Liver (tissue), 9 donors: ENCODE results near the gene PROB1. TPM values are rescaled to one million over a fixed set of nuclear protein-coding genes. Genes with fewer than 3 reads are reported as not detected.

Experiments used
- DNase-seq: peaks from one replicate; pipeline ENCODE4 v3.0.0-alpha.2; 2017; ENCODE audit warnings: low spot score
- H3K27ac ChIP-seq, 2 donors: one replicate each; pipeline ENCODE4 v1.7.0; 2013; ENCODE audit warnings: inconsistent platforms in 2 of 2, low read length in 2 of 2, control low read depth in 1 of 2, low read depth in 1 of 2, mild to moderate bottlenecking in 1 of 2
- H3K27me3 ChIP-seq, 4 donors: one replicate each; pipeline versions ENCODE4 v1.6.1 to v1.7.0; 2013; ENCODE audit warnings: low read length in 3 of 4, inconsistent platforms in 1 of 4, mild to moderate bottlenecking in 1 of 4, moderate library complexity in 1 of 4; ENCODE audit not compliant: control insufficient read depth in 4 of 4, insufficient read depth in 4 of 4
- H3K36me3 ChIP-seq, 4 donors: one replicate each; pipeline versions ENCODE4 v1.6.1 to v1.7.0; 2013; ENCODE audit warnings: low read length in 3 of 4, mild to moderate bottlenecking in 3 of 4, low read depth in 1 of 4, moderate library complexity in 1 of 4; ENCODE audit not compliant: control insufficient read depth in 4 of 4, insufficient read depth in 3 of 4
- H3K4me1 ChIP-seq, 4 donors: one replicate each; pipeline versions ENCODE4 v1.6.1 to v1.7.0; 2013; ENCODE audit warnings: low read length in 3 of 4, mild to moderate bottlenecking in 3 of 4, moderate library complexity in 1 of 4; ENCODE audit not compliant: control insufficient read depth in 4 of 4, insufficient read depth in 4 of 4
- H3K4me3 ChIP-seq, 3 donors: one replicate each; pipeline versions ENCODE4 v1.6.1 to v1.7.0; 2013; ENCODE audit warnings: low read length in 3 of 3, control low read depth in 1 of 3, low read depth in 1 of 3, mild to moderate bottlenecking in 1 of 3
- H3K9ac ChIP-seq, 2 donors: one replicate each; pipeline ENCODE4 v1.7.0; 2013; ENCODE audit warnings: low read length in 2 of 2, mild to moderate bottlenecking in 2 of 2, moderate library complexity in 2 of 2, control low read depth in 1 of 2, low read depth in 1 of 2
- H3K9me3 ChIP-seq, 4 donors: one replicate each; pipeline versions ENCODE4 v1.6.1 to v1.7.0; 2013; ENCODE audit warnings: low read length in 3 of 4; ENCODE audit not compliant: control insufficient read depth in 4 of 4
- ATF3 ChIP-seq: IDR thresholded peaks from 2 replicates; pipeline ENCODE4 v1.6.1; 2016; ENCODE audit warnings: antibody characterized with exemption
- EGR1 ChIP-seq, 2 donors: IDR thresholded peaks; 2 replicates each; pipeline ENCODE4 v1.6.1; 2016 to 2018; ENCODE audit warnings: antibody characterized with exemption in 2 of 2, low read depth in 2 of 2
- FOXA1 ChIP-seq: IDR thresholded peaks from 2 replicates; pipeline ENCODE4 v1.6.1; 2016; ENCODE audit warnings: antibody characterized with exemption
- FOXA2 ChIP-seq: IDR thresholded peaks from 2 replicates; pipeline ENCODE4 v1.6.1; 2016; ENCODE audit warnings: antibody characterized with exemption
- GABPA ChIP-seq, 2 donors: IDR thresholded peaks in 1 of 2; conservative IDR thresholded peaks in 1 of 2; 2 replicates each; pipeline ENCODE4 v1.6.1; 2016; ENCODE audit warnings: antibody characterized with exemption in 2 of 2, mild to moderate bottlenecking in 1 of 2, moderate library complexity in 1 of 2
- HNF4A ChIP-seq, 2 donors: conservative IDR thresholded peaks; 2 replicates each; pipeline ENCODE4 v1.6.1; 2016; ENCODE audit warnings: antibody characterized with exemption in 2 of 2, mild to moderate bottlenecking in 2 of 2
- HNF4G ChIP-seq: IDR thresholded peaks from 2 replicates; pipeline ENCODE4 v1.6.1; 2016; ENCODE audit warnings: antibody characterized with exemption
- JUND ChIP-seq, 2 donors: IDR thresholded peaks; 2 replicates each; pipeline ENCODE4 v1.6.1; 2016; ENCODE audit warnings: antibody characterized with exemption in 2 of 2
- MAX ChIP-seq: IDR thresholded peaks from 2 replicates; pipeline ENCODE4 v1.6.1; 2016; ENCODE audit warnings: antibody characterized with exemption
- NR2F2 ChIP-seq: IDR thresholded peaks from 2 replicates; pipeline ENCODE4 v1.6.1; 2016; ENCODE audit warnings: antibody characterized with exemption
- RAD21 ChIP-seq, 2 donors: IDR thresholded peaks; 2 replicates each; pipeline ENCODE4 v1.6.1; 2016; ENCODE audit warnings: antibody characterized with exemption in 2 of 2, mild to moderate bottlenecking in 2 of 2
- RXRA ChIP-seq, 2 donors: IDR thresholded peaks; 2 replicates each; pipeline ENCODE4 v1.6.1; 2017 to 2018; ENCODE audit warnings: antibody characterized with exemption in 2 of 2, mild to moderate bottlenecking in 1 of 2
- SP1 ChIP-seq: IDR thresholded peaks from 2 replicates; pipeline ENCODE4 v1.6.1; 2018; ENCODE audit warnings: antibody characterized with exemption, mild to moderate bottlenecking
- TAF1 ChIP-seq: conservative IDR thresholded peaks from 2 replicates; pipeline ENCODE4 v1.6.1; 2016; ENCODE audit warnings: antibody characterized with exemption, mild to moderate bottlenecking
- YY1 ChIP-seq: IDR thresholded peaks from 2 replicates; pipeline ENCODE4 v1.6.1; 2016; ENCODE audit warnings: antibody characterized with exemption, mild to moderate bottlenecking
- ZBTB33 ChIP-seq: IDR thresholded peaks from 2 replicates; pipeline ENCODE4 v1.6.1; 2016; ENCODE audit warnings: antibody characterized with exemption
- WGBS: extraction: QIAGEN DNeasy Blood & Tissue Kit; methylation state at CpG from one replicate; pipeline ENCODE4 v1.1.7; 2013; 5-methylcytosine and 5-hydroxymethylcytosine counted together
- polyA plus RNA-seq, 2 donors: library from polyadenylated mRNA; stranded (reverse) in 1 of 2; unstranded in 1 of 2; fragments of 200-250 nt in 1 of 2; fragments of >200 nt in 1 of 2; fragmentation: Nextera tagmentation in 1 of 2; extraction: Ambion mirVana in 1 of 2; gene quantifications; one replicate each; pipeline versions ENCODE4 v1.2.1 to v1.2.3, GENCODE V29; 2013 to 2015
- total RNA-seq, 2 donors: library from RNA; depleted of rRNA; stranded (reverse); fragments of >200 nt; gene quantifications; one replicate each; pipeline ENCODE4 v1.2.3, GENCODE V29; 2014
- TF ChIP-seq, protein P1 (sequence below): IDR thresholded peaks from 2 replicates; pipeline ENCODE4 v1.6.1; 2016; ENCODE audit warnings: antibody characterized with exemption, mild to moderate bottlenecking
- donor health status: healthy.
- donor health status: healthy.
- donor health status: healthy.
- donor health status: healthy.
- donor health status: healthy.

PROB1 gene
- total and polyA plus RNA-seq, 4 donors = 0.04 to 0.67 (median 0.34) TPM

DNA sequence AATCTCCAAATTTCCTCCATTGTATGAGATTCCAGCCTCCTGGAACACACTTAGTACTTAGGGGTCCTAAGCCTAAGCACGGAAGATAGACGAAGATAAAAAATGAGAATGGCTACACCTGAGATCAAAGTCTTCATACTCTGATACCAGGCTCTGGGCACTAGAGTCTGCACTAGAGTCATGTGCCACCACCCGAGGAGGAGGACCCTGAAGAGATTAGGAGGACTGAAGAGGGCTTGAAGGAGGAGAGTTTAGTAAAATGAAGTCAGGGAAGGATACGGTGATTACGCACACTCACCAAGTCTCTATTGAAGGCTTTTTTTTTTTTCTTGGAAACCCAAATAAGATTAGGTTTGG, 9.6 kb upstream of the PROB1 start:
- H3K9me3 ChIP-seq = no peaks in the 10 kb centered on the region
- H3K27ac ChIP-seq = peak overlapping the region; percentile 92 to 95
- H3K4me1 ChIP-seq = peaks cover 0 to 11% (median 8%) of the 10 kb centered on the region in 4 donors
- H3K9ac ChIP-seq = peak overlapping the region; percentile 45 to 51
- no peaks in the 10 kb centered on the region for H3K27me3 ChIP-seq
- WGBS = 69% methylated on average over 5 of the region's 5 CpGs
- no peak for DNase-seq
- no peak for TF ChIP-seq HNF4A (conservative IDR thresholded peaks at IDR 0.05)
- no peak for TF ChIP-seq SP1
- TF ChIP-seq RXRA (IDR thresholded peaks at IDR 0.05) = no peak
- TF ChIP-seq YY1 = no peak
- no peak for TF ChIP-seq ATF3
- TF ChIP-seq RAD21 (IDR thresholded peaks at IDR 0.05) = no peak
- no peak for TF ChIP-seq GABPA (IDR thresholded peaks at IDR 0.05 in 1 of 2, conservative IDR thresholded peaks at IDR 0.05 in 1 of 2)
- no peak for TF ChIP-seq FOXA1
- no peak for TF ChIP-seq NR2F2
- TF ChIP-seq FOXA2 = no peak
- TF ChIP-seq, protein P1, sequence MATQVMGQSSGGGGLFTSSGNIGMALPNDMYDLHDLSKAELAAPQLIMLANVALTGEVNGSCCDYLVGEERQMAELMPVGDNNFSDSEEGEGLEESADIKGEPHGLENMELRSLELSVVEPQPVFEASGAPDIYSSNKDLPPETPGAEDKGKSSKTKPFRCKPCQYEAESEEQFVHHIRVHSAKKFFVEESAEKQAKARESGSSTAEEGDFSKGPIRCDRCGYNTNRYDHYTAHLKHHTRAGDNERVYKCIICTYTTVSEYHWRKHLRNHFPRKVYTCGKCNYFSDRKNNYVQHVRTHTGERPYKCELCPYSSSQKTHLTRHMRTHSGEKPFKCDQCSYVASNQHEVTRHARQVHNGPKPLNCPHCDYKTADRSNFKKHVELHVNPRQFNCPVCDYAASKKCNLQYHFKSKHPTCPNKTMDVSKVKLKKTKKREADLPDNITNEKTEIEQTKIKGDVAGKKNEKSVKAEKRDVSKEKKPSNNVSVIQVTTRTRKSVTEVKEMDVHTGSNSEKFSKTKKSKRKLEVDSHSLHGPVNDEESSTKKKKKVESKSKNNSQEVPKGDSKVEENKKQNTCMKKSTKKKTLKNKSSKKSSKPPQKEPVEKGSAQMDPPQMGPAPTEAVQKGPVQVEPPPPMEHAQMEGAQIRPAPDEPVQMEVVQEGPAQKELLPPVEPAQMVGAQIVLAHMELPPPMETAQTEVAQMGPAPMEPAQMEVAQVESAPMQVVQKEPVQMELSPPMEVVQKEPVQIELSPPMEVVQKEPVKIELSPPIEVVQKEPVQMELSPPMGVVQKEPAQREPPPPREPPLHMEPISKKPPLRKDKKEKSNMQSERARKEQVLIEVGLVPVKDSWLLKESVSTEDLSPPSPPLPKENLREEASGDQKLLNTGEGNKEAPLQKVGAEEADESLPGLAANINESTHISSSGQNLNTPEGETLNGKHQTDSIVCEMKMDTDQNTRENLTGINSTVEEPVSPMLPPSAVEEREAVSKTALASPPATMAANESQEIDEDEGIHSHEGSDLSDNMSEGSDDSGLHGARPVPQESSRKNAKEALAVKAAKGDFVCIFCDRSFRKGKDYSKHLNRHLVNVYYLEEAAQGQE = no peak
- no peak for TF ChIP-seq ZBTB33
- no peak for TF ChIP-seq HNF4G
- TF ChIP-seq TAF1 = no peak
- no peak for TF ChIP-seq EGR1 (IDR thresholded peaks at IDR 0.05; ENCODE audit: low read depth in 2 of 2)
- no peaks in the 10 kb centered on the region for H3K36me3 ChIP-seq
- H3K4me3 ChIP-seq = peak overlapping the region; percentile 38 to 47 (median 40)

DNA sequence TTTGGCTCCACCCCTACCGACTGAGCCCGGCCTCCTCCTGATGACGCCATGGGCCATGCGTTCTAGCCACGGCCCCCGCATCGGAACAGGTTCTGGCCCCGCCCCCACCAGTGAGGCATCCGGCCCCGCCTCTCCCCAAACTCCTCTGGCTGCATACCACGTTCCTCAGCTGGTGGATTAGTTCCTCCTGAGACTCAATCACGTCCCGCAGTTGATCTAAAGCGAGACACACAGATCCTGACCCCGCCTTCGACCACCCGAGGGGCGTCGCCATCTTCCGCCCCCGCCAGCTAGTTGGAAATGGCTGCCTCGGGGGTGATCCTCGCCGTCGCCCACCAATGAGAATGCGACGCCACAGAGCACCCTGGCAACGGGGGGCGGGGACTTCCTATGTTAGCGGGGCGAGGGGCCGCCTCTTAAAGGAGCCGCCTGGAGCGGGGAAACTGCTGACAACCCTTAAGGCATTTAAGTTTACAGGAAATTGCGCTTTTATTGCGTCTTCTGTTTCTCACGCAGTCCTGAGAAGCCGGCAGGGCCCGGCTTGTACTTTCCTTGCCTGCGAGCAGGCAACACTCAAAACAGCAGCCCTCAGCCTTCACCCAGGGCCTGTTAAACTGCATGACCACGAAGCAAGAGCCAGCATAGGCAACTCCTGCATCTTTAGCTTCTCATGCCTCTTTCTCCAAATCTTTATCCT, 9.0 kb upstream of the PROB1 start, which contains the start of gene SPATA24:
Gene SPATA24, minus strand, starts transcription at position 303 of the 697 bp plus-strand sequence. Its CDS starts 29 bp downstream, at position 274.
- Histone ChIP-seq H3K36me3 (no peaks in the 10 kb centered on the region), H3K27me3 (no peaks in the 10 kb centered on the region), H3K9me3 (no peaks in the 10 kb centered on the region), H3K9ac (peak within 1 kb of the TSS; percentile 45 to 56), H3K27ac (peak within 1 kb of the TSS; percentile 92 to 95), H3K4me3 (peak within 1 kb of the TSS; percentile 40 to 89 (median 74)), H3K4me1 (peaks cover 0 to 11% (median 8%) of the 10 kb centered on the region in 4 donors)
- WGBS = 1% methylated on average over 41 of the region's 41 CpGs
- peak; percentile 94 for DNase-seq
- no peak for TF ChIP-seq FOXA1
- no peak for TF ChIP-seq ZBTB33
- peak; percentile 90 for TF ChIP-seq MAX
- TF ChIP-seq FOXA2 = no peak
- no peak for TF ChIP-seq TAF1
- peak; percentile 32 to 62 for TF ChIP-seq RXRA (IDR thresholded peaks at IDR 0.05)
- TF ChIP-seq, protein P1 = peak; percentile 52
- TF ChIP-seq YY1 = peak; percentile 98
- TF ChIP-seq GABPA (IDR thresholded peaks at IDR 0.05 in 1 of 2, conservative IDR thresholded peaks at IDR 0.05 in 1 of 2) = peak in 1 of 2 donors; percentile 64
- TF ChIP-seq HNF4G = no peak
- TF ChIP-seq JUND (IDR thresholded peaks at IDR 0.05) = no peak
- TF ChIP-seq SP1 = peak; percentile 75
- peak; percentile 56 for TF ChIP-seq ATF3
